Panc1 (cell line): ENCODE measurements around the gene SLITRK2.

Experiments used
- TCF7L2 ChIP-seq: IDR thresholded peaks from 2 replicates; pipeline ENCODE4 v1.6.1; 2011; ENCODE audit warnings: mild to moderate bottlenecking, low read depth, low read length, inconsistent platforms
- TF ChIP-seq, protein P1 (sequence below), 2 experiments: IDR thresholded peaks; 2 replicates each; pipeline ENCODE4 v1.6.1; 2011 to 2012; ENCODE audit warnings: low read depth in 2 of 2, control low read depth in 1 of 2, low read length in 1 of 2, mild to moderate bottlenecking in 1 of 2, moderate library complexity in 1 of 2; ENCODE audit not compliant: insufficient read depth in 1 of 2
- TF ChIP-seq, protein P2 (sequence below): fragments of 450-650 bp; IDR thresholded peaks from 2 replicates; pipeline ENCODE4 v1.5.1; 2017; ENCODE audit warnings: mild to moderate bottlenecking

DNA sequence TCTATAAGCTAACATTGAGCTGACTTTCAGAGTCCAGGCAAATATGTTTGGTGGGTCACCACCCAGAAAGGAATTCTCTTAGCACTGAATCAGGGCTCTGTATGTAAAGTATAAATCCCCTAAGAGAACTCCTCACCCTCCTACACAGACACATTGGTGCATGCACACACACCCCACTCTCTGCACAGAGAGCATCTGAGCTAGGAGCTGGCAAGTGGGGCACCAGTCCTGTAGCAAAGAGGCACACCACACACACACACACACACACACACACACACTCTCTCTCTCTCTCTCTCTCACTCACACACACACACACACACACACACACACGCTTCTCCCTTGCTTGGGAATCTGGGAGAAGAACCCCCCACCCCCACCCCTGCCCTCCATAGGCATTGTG is 3.2 kb downstream of the SLITRK2 start:
- TF ChIP-seq, protein P1, sequence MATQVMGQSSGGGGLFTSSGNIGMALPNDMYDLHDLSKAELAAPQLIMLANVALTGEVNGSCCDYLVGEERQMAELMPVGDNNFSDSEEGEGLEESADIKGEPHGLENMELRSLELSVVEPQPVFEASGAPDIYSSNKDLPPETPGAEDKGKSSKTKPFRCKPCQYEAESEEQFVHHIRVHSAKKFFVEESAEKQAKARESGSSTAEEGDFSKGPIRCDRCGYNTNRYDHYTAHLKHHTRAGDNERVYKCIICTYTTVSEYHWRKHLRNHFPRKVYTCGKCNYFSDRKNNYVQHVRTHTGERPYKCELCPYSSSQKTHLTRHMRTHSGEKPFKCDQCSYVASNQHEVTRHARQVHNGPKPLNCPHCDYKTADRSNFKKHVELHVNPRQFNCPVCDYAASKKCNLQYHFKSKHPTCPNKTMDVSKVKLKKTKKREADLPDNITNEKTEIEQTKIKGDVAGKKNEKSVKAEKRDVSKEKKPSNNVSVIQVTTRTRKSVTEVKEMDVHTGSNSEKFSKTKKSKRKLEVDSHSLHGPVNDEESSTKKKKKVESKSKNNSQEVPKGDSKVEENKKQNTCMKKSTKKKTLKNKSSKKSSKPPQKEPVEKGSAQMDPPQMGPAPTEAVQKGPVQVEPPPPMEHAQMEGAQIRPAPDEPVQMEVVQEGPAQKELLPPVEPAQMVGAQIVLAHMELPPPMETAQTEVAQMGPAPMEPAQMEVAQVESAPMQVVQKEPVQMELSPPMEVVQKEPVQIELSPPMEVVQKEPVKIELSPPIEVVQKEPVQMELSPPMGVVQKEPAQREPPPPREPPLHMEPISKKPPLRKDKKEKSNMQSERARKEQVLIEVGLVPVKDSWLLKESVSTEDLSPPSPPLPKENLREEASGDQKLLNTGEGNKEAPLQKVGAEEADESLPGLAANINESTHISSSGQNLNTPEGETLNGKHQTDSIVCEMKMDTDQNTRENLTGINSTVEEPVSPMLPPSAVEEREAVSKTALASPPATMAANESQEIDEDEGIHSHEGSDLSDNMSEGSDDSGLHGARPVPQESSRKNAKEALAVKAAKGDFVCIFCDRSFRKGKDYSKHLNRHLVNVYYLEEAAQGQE (IDR thresholded peaks at IDR 0.05; ENCODE audit: insufficient read depth in 1 of 2, low read depth in 2 of 2, low read length in 1 of 2): no peak
- TF ChIP-seq, protein P2, sequence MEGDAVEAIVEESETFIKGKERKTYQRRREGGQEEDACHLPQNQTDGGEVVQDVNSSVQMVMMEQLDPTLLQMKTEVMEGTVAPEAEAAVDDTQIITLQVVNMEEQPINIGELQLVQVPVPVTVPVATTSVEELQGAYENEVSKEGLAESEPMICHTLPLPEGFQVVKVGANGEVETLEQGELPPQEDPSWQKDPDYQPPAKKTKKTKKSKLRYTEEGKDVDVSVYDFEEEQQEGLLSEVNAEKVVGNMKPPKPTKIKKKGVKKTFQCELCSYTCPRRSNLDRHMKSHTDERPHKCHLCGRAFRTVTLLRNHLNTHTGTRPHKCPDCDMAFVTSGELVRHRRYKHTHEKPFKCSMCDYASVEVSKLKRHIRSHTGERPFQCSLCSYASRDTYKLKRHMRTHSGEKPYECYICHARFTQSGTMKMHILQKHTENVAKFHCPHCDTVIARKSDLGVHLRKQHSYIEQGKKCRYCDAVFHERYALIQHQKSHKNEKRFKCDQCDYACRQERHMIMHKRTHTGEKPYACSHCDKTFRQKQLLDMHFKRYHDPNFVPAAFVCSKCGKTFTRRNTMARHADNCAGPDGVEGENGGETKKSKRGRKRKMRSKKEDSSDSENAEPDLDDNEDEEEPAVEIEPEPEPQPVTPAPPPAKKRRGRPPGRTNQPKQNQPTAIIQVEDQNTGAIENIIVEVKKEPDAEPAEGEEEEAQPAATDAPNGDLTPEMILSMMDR: no peak
- TF ChIP-seq TCF7L2: no peak
